ENCODE data around the gene CEACAM4. TPM values are rescaled to one million over a fixed set of nuclear protein-coding genes. Genes with fewer than 3 reads are reported as not detected.

The CEACAM4 gene
- total RNA-seq, 1 experiment from 2014 or later = not detected

DNA sequence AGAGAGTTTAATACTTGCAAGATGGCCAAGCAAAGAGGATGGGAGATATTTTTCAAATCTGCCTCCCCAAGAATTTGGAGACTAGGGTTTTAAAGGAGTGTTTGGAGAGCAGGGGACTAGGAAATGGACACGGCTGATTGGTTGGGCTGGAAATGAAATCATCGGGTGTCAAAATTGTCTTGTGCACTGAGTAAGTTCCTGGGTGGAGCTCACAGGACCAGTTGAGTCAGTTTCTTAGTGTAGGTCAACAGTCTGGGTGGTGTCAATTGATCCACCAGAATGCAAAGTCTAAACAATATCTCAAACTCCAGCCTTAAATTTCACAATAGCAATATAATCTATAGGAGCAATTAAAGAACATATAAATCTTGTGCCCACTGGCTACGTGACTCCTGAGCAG is 23.0 kb upstream of the CEACAM4 start:
- H3K9me3 ChIP-seq (ENCODE audit: low read depth, low read length, poor library complexity, severe bottlenecking) = peaks cover 5% of the 10 kb centered on the region
- ChIA-PET POLR2A (ENCODE audit: low non-redundant PET) (interaction anchor here (0.6 kb wide), 1 partner anchor 52 kb away, joined by 4 read pairs; no protein-coding TSS in a partner anchor), CTCF (no interaction called here)
- H3K27me3 ChIP-seq (replicated peaks; ENCODE audit: insufficient read depth, low read depth, low read length, poor library complexity) = no peaks in the 10 kb centered on the region
- no TSS peak for BruUV-seq (replicated peaks)
- intact Hi-C loops (cut with micrococcal nuclease; ENCODE audit: unreplicated experiment) = no loop called here
- H3K36me3 ChIP-seq (ENCODE audit: insufficient read depth, low read length, poor library complexity, severe bottlenecking) = no peaks in the 10 kb centered on the region
- no peak overlapping the region for H3K4me3 ChIP-seq (ENCODE audit: low read depth, low read length, poor library complexity, severe bottlenecking)
- TF ChIP-seq, protein P1, sequence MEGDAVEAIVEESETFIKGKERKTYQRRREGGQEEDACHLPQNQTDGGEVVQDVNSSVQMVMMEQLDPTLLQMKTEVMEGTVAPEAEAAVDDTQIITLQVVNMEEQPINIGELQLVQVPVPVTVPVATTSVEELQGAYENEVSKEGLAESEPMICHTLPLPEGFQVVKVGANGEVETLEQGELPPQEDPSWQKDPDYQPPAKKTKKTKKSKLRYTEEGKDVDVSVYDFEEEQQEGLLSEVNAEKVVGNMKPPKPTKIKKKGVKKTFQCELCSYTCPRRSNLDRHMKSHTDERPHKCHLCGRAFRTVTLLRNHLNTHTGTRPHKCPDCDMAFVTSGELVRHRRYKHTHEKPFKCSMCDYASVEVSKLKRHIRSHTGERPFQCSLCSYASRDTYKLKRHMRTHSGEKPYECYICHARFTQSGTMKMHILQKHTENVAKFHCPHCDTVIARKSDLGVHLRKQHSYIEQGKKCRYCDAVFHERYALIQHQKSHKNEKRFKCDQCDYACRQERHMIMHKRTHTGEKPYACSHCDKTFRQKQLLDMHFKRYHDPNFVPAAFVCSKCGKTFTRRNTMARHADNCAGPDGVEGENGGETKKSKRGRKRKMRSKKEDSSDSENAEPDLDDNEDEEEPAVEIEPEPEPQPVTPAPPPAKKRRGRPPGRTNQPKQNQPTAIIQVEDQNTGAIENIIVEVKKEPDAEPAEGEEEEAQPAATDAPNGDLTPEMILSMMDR (conservative IDR thresholded peaks at IDR 0.05; ENCODE audit: low read depth, low read length) = no peak
- TF ChIP-seq EZH2 (IDR thresholded peaks at IDR 0.05; ENCODE audit: borderline replicate concordance, low read depth, low read length, poor library complexity, severe bottlenecking) = no peak
- no peak for DNase-seq (ENCODE audit: low spot score)
- H3K27ac ChIP-seq (ENCODE audit: low read depth, low read length, poor library complexity, severe bottlenecking) = no peak overlapping the region
- H3K4me1 ChIP-seq (ENCODE audit: insufficient read depth, low read length, poor library complexity, severe bottlenecking) = no peaks in the 10 kb centered on the region

DNA sequence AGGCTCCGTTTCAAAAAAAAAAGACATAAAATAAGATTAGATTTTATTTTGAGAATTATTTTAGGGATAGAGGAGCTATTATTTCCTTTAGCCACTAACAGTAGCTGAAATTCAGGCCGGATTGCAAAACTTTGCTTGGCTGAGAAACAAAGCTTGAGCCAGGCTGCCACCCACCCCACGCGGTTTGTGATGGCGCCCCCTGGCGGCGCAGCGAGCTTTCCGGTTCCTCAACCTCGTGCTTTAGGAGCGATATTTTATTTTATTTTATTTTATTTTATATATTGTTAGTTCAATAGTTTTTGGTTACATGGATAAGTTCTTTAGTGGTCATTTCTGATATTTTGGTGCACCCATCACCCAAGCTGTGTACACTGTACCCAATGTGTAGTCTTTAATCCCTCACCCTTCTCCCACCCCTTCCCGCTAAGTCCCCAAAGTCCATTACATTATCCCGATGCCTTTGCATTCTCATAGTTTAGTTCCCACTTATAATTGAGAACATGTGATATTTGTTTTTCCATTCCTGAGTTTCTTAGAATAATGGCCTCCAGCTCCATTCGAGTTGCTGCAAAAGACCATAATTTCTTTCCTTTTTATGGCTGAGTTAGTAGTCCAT is 19.8 kb upstream of the CEACAM4 start:
- BruUV-seq (replicated peaks) = no TSS peak
- intact Hi-C loops (cut with micrococcal nuclease; ENCODE audit: unreplicated experiment) = no loop called here
- no peak for TF ChIP-seq EZH2 (IDR thresholded peaks at IDR 0.05; ENCODE audit: borderline replicate concordance, low read depth, low read length, poor library complexity, severe bottlenecking)
- TF ChIP-seq, protein P1 (conservative IDR thresholded peaks at IDR 0.05; ENCODE audit: low read depth, low read length) = peak; percentile 50
- Histone ChIP-seq H3K27ac (ENCODE audit: low read depth, low read length, poor library complexity, severe bottlenecking) (no peak overlapping the region), H3K9me3 (ENCODE audit: low read depth, low read length, poor library complexity, severe bottlenecking) (no peaks in the 10 kb centered on the region), H3K4me1 (ENCODE audit: insufficient read depth, low read length, poor library complexity, severe bottlenecking) (no peaks in the 10 kb centered on the region), H3K27me3 (replicated peaks; ENCODE audit: insufficient read depth, low read depth, low read length, poor library complexity) (no peaks in the 10 kb centered on the region), H3K4me3 (ENCODE audit: low read depth, low read length, poor library complexity, severe bottlenecking) (no peak overlapping the region), H3K36me3 (ENCODE audit: insufficient read depth, low read length, poor library complexity, severe bottlenecking) (no peaks in the 10 kb centered on the region)
- peak; percentile 25 for DNase-seq (ENCODE audit: low spot score)
- POLR2A ChIA-PET (ENCODE audit: low non-redundant PET) = interaction anchor here (0.6 kb wide), 1 partner anchor 213 kb away, joined by 3 read pairs; the partner anchor contains the start of gene RPS19
- CTCF ChIA-PET = interaction anchor here (0.6 to 0.8 kb wide), 2 partner anchors 9 to 107 kb away, joined by 3 to 4 read pairs; no protein-coding TSS in a partner anchor

DNA sequence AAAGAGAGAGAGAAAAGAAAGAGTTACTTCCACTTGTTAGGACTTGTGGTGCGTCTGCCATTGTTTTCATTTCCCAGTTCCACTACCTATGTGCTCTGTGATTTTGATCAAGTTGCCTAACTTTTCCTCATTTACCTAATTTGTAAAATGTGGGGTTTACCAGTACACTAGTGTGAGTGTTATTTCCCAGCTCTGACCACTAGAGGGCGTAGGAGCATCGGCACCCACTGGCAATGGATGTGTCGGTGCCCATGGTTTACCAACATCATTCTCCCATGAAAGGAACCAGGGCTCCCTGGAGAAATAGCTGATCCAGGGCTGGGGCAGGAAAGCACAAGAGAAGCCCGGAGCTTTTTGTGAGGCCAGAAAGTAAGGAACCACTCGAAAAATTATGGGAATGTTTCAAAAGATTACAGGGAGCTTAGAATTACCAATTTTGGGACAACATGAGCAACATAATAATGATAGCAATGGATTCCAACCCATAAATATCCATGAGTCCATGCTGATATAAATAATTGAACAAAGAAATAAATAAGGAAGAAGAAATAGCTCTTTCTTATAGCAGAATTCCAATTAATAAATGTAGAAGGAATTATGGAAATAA is 15.1 kb upstream of the CEACAM4 start:
- intact Hi-C loops (cut with micrococcal nuclease; ENCODE audit: unreplicated experiment) = loop anchor here (5.0 kb wide), 3 partner anchors 60 to 145 kb away; no protein-coding TSS in a partner anchor
- no TSS peak for BruUV-seq (replicated peaks)

More for the DNA sequence above, 15.1 kb upstream of the CEACAM4 start:
- Histone ChIP-seq H3K9me3 (ENCODE audit: low read depth, low read length, poor library complexity, severe bottlenecking) (no peaks in the 10 kb centered on the region), H3K27me3 (replicated peaks; ENCODE audit: insufficient read depth, low read depth, low read length, poor library complexity) (no peaks in the 10 kb centered on the region), H3K4me3 (ENCODE audit: low read depth, low read length, poor library complexity, severe bottlenecking) (no peak overlapping the region), H3K27ac (ENCODE audit: low read depth, low read length, poor library complexity, severe bottlenecking) (no peak overlapping the region), H3K4me1 (ENCODE audit: insufficient read depth, low read length, poor library complexity, severe bottlenecking) (no peaks in the 10 kb centered on the region), H3K36me3 (ENCODE audit: insufficient read depth, low read length, poor library complexity, severe bottlenecking) (no peaks in the 10 kb centered on the region)
- TF ChIP-seq, protein P1 (conservative IDR thresholded peaks at IDR 0.05; ENCODE audit: low read depth, low read length) = peak; percentile 95
- no peak for TF ChIP-seq EZH2 (IDR thresholded peaks at IDR 0.05; ENCODE audit: borderline replicate concordance, low read depth, low read length, poor library complexity, severe bottlenecking)
- ChIA-PET CTCF (interaction anchor here (0.6 to 1.7 kb wide), 13 partner anchors 10 to 1008 kb away, joined by 3 to 16 read pairs (median 4); no protein-coding TSS in a partner anchor), POLR2A (ENCODE audit: low non-redundant PET) (no interaction called here)
- DNase-seq (ENCODE audit: low spot score) = peak; percentile 84
